Measurements from ENCODE around the gene RNASEH2A.

The RNASEH2A gene

GRCh38 chr19:12836529-12836863 lies 30.1 kb downstream of the RNASEH2A start:
- H3K27ac ChIP-seq = peak overlapping the region; percentile 69
- TF ChIP-seq ZFX (IDR thresholded peaks at IDR 0.05; ENCODE audit: borderline replicate concordance) = no peak
- TF ChIP-seq, protein P1, sequence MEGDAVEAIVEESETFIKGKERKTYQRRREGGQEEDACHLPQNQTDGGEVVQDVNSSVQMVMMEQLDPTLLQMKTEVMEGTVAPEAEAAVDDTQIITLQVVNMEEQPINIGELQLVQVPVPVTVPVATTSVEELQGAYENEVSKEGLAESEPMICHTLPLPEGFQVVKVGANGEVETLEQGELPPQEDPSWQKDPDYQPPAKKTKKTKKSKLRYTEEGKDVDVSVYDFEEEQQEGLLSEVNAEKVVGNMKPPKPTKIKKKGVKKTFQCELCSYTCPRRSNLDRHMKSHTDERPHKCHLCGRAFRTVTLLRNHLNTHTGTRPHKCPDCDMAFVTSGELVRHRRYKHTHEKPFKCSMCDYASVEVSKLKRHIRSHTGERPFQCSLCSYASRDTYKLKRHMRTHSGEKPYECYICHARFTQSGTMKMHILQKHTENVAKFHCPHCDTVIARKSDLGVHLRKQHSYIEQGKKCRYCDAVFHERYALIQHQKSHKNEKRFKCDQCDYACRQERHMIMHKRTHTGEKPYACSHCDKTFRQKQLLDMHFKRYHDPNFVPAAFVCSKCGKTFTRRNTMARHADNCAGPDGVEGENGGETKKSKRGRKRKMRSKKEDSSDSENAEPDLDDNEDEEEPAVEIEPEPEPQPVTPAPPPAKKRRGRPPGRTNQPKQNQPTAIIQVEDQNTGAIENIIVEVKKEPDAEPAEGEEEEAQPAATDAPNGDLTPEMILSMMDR (IDR thresholded peaks at IDR 0.05) = no peak

- no peak overlapping the region for H3K27ac ChIP-seq
- TF ChIP-seq ZFX (IDR thresholded peaks at IDR 0.05; ENCODE audit: borderline replicate concordance) = no peak
- TF ChIP-seq, protein P1 (IDR thresholded peaks at IDR 0.05) = no peak
Measured at GRCh38 chr19:12837225-12837624, 30.8 kb downstream of the RNASEH2A start.

DNA sequence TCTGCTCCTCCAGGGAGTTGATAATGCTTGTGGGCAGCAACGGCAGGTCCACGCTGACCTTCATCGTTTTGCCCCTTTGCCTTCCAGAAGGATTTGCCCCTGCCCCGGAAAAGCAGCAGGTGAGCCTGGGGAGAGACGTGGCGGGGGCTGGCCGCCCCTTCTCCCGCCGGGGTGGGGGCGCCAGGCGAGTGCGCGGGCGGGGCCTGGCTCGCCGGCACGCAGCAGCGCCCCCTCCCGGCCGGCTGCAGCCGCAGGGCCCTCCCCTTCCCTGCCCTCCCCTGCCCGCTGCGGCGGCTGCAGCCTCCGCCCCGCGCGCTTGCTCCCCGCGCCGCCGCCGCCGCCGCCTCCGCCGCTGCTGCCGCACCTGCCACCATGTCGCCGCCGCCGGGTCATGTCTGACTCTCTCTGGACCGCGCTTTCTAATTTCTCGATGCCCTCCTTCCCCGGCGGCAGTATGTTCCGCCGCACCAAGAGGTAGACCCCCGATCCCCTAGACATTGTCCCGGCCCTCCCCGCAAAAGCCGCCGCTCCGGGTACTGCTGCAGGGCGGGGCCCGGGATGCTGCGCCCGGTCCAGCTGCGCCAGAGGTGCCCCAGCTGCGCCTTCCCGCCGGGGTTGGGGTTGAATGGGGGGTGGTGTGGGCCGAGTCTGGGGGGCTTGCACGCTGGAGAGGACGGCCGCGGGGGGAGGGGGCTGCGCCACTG lies 31.9 kb downstream of the RNASEH2A start, which contains the start of gene MAST1:
Gene MAST1 (plus strand): TSS at position 334 of the 704 bp plus-strand sequence. CDS start 58 bp downstream, at position 392.
- 0 out of 2 replicates have a peak within 1 kb of the TSS, but pooled peaks have one; percentile 10 for H3K27ac ChIP-seq
- TF ChIP-seq, protein P1 (IDR thresholded peaks at IDR 0.05) = peak; percentile 98
- no peak for TF ChIP-seq ZFX (IDR thresholded peaks at IDR 0.05; ENCODE audit: borderline replicate concordance)

GRCh38 chr19:12838886-12839756 lies 32.7 kb downstream of the RNASEH2A start:
- no peak overlapping the region for H3K27ac ChIP-seq
- TF ChIP-seq, protein P1 (IDR thresholded peaks at IDR 0.05) = no peak
- no peak for TF ChIP-seq ZFX (IDR thresholded peaks at IDR 0.05; ENCODE audit: borderline replicate concordance)

- peak overlapping the region; percentile 62 for H3K27ac ChIP-seq
- TF ChIP-seq, protein P1 (IDR thresholded peaks at IDR 0.05) = no peak
- TF ChIP-seq ZFX (IDR thresholded peaks at IDR 0.05; ENCODE audit: borderline replicate concordance) = no peak
Measured at GRCh38 chr19:12840091-12841079, 34.0 kb downstream of the RNASEH2A start.

GRCh38 chr19:12841094-12841493 lies 34.7 kb downstream of the RNASEH2A start:
- peak overlapping the region; percentile 62 for H3K27ac ChIP-seq
- TF ChIP-seq, protein P1 (IDR thresholded peaks at IDR 0.05) = no peak
- no peak for TF ChIP-seq ZFX (IDR thresholded peaks at IDR 0.05; ENCODE audit: borderline replicate concordance)
